Measurements from ENCODE around the gene PFDN6.

GRCh38 chr6:33305052-33305451, 15.7 kb downstream of the PFDN6 start:
- TF ChIP-seq REST (IDR thresholded peaks at IDR 0.05; ENCODE audit: low read depth, low read length) (no peak), RCOR1 (IDR thresholded peaks at IDR 0.05; ENCODE audit: low read length) (no peak), GABPA (IDR thresholded peaks at IDR 0.05; ENCODE audit: low read depth) (no peak), RFX5 (IDR thresholded peaks at IDR 0.05; ENCODE audit: low read length) (no peak), CTCF (IDR thresholded peaks at IDR 0.05) (no peak), POLR2AphosphoS5 (IDR thresholded peaks at IDR 0.05; ENCODE audit: low read depth, low read length) (no peak), TCF12 (IDR thresholded peaks at IDR 0.05) (no peak), SMC3 (IDR thresholded peaks at IDR 0.05; ENCODE audit: low read depth, low read length) (no peak), USF2 (IDR thresholded peaks at IDR 0.05; ENCODE audit: borderline replicate concordance, low read depth, low read length) (no peak), YY1 (IDR thresholded peaks at IDR 0.05; ENCODE audit: low read depth) (no peak), MEF2A (IDR thresholded peaks at IDR 0.05; ENCODE audit: borderline replicate concordance, low read depth) (no peak), FOSL2 (IDR thresholded peaks at IDR 0.05; ENCODE audit: borderline replicate concordance, low read depth) (no peak), RXRA (IDR thresholded peaks at IDR 0.05; ENCODE audit: borderline replicate concordance, low read depth) (no peak), NRF1 (IDR thresholded peaks at IDR 0.05; ENCODE audit: low read depth, low read length) (no peak)

Measured in SK-N-SH (cell line).